T-helper 17 cell (primary cell): ENCODE measurements around the gene FAM209B. TPM values are rescaled to one million over a fixed set of nuclear protein-coding genes. Genes with fewer than 3 reads are reported as not detected.
"Not testable (repeated sequence)": the region's sequence is repeated elsewhere in the genome, so short reads cannot be mapped to it uniquely, and the experiment has no call there.

Source experiments
- ATAC-seq: fragments of 150-1000 bp; cut with Tn5 transposase; 2 replicates; pipeline ENCODE4 v1.10.0; 2021; ENCODE audit warnings: mild to moderate bottlenecking, moderate library complexity
- DNase-seq, 3 donors: peaks; one replicate each; pipeline versions ENCODE4 v3.0.0 to v3.0.0-alpha.2; 2020 to 2021
- H3K9me3 ChIP-seq: one replicate; pipeline ENCODE4 v1.7.0; 2013; ENCODE audit warnings: low read length, mild to moderate bottlenecking; ENCODE audit not compliant: control insufficient read depth, poor library complexity, severe bottlenecking
- H3K27ac Mint-ChIP-seq: one replicate; pipeline ENCODE4 v1.8.0; 2022; ENCODE audit warnings: mild to moderate bottlenecking, moderate library complexity, mixed read lengths
- H3K27me3 Mint-ChIP-seq: one replicate; pipeline ENCODE4 v1.8.0; 2022; ENCODE audit warnings: mixed read lengths
- H3K36me3 Mint-ChIP-seq: one replicate; pipeline ENCODE4 v1.8.0; 2022; ENCODE audit warnings: low read depth, mixed read lengths
- H3K4me1 Mint-ChIP-seq: one replicate; pipeline ENCODE4 v1.8.0; 2022; ENCODE audit warnings: mild to moderate bottlenecking, mixed read lengths
- H3K4me3 Mint-ChIP-seq: one replicate; pipeline ENCODE4 v1.8.0; 2022; ENCODE audit warnings: mild to moderate bottlenecking, moderate library complexity, mixed read lengths
- total RNA-seq, 4 donors: library from RNA in 2 of 4; stranded (reverse) in 2 of 4; gene quantifications; one replicate each; pipeline ENCODE4 v1.2.3 and lab custom pipeline; 2022 to 2026

The FAM209B gene
- total RNA-seq, 2 donors from 2014 or later: 1.5 to 3.2 TPM

DNA sequence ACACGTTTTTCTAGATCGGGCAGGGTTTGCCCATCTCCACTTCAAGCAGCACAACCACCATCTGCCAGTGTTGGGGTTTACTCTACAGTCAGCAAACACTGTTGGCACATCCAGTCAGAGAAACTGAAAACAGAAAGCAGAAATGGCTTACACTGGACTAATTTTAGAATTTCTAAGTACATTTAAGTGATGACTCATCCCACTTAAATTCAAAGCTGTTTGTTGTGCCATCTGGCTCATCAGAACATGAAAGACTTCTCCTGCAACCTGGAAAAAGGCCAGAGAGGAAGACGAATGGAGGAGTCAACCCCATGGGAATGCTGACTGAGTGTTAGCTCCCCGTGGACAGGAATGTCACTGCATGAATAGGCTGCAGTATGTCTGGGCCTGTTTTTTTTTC, 21.8 kb downstream of the FAM209B start:
- Mint-ChIP-seq H3K27ac (no peak overlapping the region), H3K4me1 (peaks cover 5% of the 10 kb centered on the region), H3K27me3 (peaks cover 9% of the 10 kb centered on the region), H3K36me3 (no peaks in the 10 kb centered on the region), H3K4me3 (no peak overlapping the region)
- H3K9me3 ChIP-seq: no peaks in the 10 kb centered on the region
- ATAC-seq (no peak), DNase-seq (no peak)

DNA sequence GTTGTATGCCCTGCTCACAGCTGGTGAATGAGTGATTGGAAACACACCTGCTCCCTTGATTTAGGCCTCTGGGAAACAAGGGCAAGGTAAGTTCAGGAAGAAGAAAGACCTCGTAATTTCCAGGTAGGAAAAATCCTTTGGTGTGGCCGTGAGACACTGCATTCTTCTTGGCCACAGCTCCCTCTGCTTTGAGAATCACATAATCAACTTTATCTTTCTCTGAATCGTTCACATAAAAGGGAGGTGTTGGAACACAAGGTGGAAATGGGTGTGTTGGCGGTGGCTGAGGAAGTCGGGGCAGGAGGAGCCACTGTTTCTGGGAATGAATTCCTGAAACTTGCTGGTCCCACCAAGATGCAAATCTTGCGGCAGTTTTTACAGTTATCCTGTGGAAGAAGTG, 25.9 kb downstream of the FAM209B start:
- H3K4me1 Mint-ChIP-seq: no peaks in the 10 kb centered on the region
- H3K27ac Mint-ChIP-seq: no peak overlapping the region
- H3K36me3 Mint-ChIP-seq: no peaks in the 10 kb centered on the region
- H3K4me3 Mint-ChIP-seq: no peak overlapping the region
- H3K9me3 ChIP-seq: no peaks in the 10 kb centered on the region
- H3K27me3 Mint-ChIP-seq: peaks cover 4% of the 10 kb centered on the region
- DNase-seq: no peak
- no peak for ATAC-seq

DNA sequence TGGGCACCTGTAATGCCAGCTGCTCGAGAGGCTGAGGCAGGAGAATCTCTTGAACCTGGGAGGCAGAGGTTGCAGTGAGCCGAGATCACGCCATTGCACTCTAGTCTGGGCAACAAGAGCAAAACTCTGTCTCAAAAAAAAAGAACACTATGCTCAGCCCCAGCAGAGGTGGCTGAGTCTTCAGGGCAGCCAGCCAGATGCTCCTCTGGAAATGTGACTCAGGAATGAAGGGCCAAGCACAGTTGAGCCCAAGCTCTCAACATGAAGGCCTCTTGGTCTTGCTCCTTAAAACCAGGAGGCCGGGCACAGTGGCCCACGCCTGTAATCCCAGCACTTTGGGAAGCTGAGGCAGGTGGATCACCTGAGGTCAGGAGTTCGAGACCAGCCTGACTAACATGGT, 31.5 kb downstream of the FAM209B start:
- H3K27me3 Mint-ChIP-seq, H3K4me3 Mint-ChIP-seq, H3K27ac Mint-ChIP-seq, H3K4me1 Mint-ChIP-seq, ATAC-seq, DNase-seq, H3K36me3 Mint-ChIP-seq, H3K9me3 ChIP-seq: not testable (repeated sequence)

DNA sequence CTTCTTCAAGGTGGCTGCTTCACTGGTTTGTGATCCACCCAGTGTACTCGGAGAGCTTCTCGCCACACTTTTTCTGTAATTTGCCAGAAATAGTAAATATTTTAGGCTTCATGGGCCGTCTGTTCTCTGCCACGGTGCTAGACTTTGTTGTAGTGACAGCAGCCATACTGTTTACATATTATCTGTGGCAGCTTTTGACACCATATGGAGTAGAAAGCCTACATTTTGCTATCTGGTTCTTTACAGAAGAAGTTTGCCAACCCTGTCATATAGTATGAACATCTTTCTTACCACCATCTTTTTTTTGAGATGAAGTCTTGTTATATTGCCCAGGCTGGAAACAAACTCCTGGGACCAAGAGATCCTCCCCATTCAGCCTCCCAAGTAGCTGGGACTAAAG, 32.5 kb downstream of the FAM209B start:
- Mint-ChIP-seq H3K4me3 (no peak overlapping the region), H3K27ac (no peak overlapping the region), H3K4me1 (no peaks in the 10 kb centered on the region), H3K36me3 (no peaks in the 10 kb centered on the region), H3K27me3 (peaks cover 12% of the 10 kb centered on the region)
- no peaks in the 10 kb centered on the region for H3K9me3 ChIP-seq
- DNase-seq: no peak
- ATAC-seq: no peak

DNA sequence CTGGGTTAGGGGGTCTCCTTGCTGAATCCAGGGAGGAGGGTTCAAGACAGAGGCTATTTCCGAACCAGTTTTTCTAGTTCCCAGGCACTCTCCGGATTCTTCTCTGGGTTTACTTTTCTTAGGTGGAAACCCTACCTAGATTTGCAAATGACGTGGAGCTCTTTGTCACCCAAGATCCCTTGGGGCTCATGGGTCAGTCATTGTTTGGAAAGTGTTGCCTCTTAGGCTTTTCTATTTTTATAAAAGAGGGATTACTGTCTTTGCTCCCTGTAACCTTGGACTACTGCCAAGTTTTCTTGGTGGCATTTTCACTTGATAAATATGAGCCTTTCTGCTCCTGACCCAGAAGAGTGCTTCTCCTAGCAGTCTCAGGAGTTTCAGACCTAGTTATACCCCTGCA, 33.6 kb downstream of the FAM209B start:
- H3K4me3 Mint-ChIP-seq: no peak overlapping the region
- H3K9me3 ChIP-seq: no peaks in the 10 kb centered on the region
- H3K4me1 Mint-ChIP-seq: no peaks in the 10 kb centered on the region
- no peaks in the 10 kb centered on the region for H3K36me3 Mint-ChIP-seq
- DNase-seq: no peak
- H3K27me3 Mint-ChIP-seq: peaks cover 14% of the 10 kb centered on the region
- ATAC-seq: no peak
- H3K27ac Mint-ChIP-seq: no peak overlapping the region

DNA sequence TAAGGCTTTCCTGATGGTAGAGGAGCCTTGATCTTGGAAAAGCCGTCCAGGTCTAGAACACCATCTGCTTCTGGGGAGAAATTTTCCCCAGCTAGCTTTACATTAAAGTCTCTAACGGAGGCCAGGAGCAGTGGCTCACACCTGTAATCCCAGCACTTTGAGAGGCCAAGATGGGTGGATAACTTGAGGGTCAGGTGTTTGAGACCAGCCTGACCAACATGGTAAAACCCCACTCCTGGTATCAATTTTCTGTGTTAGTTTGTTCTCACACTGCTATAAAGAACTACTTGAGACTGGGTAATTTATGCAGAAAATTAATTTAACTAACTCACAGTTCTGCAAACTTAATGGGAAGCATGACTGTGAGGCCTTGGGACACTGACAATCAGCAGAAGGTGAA, 37.8 kb downstream of the FAM209B start:
- Mint-ChIP-seq H3K36me3 (peaks cover 3% of the 10 kb centered on the region), H3K4me3 (no peak overlapping the region), H3K27ac (no peak overlapping the region), H3K4me1 (peaks cover 5% of the 10 kb centered on the region), H3K27me3 (peaks cover 40% of the 10 kb centered on the region)
- ATAC-seq: no peak
- no peak for DNase-seq
- H3K9me3 ChIP-seq: no peaks in the 10 kb centered on the region

DNA sequence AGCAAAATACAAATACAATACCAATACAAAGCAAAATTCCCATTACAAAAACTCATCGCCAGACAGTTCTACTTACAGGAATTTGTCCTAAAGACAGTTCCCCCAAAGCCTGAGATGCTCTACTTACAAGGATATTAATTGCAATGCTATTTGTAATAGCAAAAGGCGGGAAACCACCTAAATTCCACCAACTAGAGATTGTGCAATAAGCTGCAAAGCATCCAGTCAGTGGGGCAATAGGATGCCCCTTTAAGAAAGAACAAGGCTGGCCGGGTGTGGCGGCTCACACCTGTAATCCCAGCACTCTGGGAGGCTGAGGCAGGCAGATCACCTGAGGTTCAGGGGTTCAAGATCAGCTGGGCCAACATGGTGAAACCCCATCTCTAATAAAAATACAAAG, 39.1 kb downstream of the FAM209B start:
- H3K4me1 Mint-ChIP-seq: peaks cover 5% of the 10 kb centered on the region
- ATAC-seq: no peak
- no peak overlapping the region for H3K27ac Mint-ChIP-seq
- H3K9me3 ChIP-seq: no peaks in the 10 kb centered on the region
- H3K4me3 Mint-ChIP-seq: no peak overlapping the region
- DNase-seq: no peak
- H3K36me3 Mint-ChIP-seq: peaks cover 3% of the 10 kb centered on the region
- peaks cover 47% of the 10 kb centered on the region for H3K27me3 Mint-ChIP-seq

DNA sequence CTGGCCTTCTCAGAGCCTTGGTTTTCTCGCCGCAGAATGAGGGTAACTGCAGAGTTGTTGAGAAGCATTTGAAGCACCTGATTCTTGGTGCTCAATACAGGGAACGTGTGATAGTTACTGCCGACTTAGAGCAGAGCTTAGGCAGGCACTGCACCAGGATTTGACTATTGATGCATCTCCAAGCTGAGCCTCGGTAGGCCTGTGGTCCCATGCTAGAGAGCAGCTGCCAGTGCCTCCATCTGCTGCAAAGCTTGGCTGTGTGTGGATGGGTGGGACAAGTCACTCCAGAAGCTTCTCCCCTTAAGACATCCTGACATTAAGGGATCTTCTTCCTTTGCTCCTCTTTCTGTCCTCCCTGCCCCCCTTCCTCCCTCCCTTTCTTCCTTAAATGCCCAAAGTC, 40.9 kb downstream of the FAM209B start:
- Mint-ChIP-seq H3K27me3 (peaks cover 41% of the 10 kb centered on the region), H3K4me3 (no peak overlapping the region), H3K27ac (no peak overlapping the region), H3K36me3 (peaks cover 3% of the 10 kb centered on the region), H3K4me1 (peaks cover 5% of the 10 kb centered on the region)
- DNase-seq (no peak), ATAC-seq (no peak)
- H3K9me3 ChIP-seq: no peaks in the 10 kb centered on the region

DNA sequence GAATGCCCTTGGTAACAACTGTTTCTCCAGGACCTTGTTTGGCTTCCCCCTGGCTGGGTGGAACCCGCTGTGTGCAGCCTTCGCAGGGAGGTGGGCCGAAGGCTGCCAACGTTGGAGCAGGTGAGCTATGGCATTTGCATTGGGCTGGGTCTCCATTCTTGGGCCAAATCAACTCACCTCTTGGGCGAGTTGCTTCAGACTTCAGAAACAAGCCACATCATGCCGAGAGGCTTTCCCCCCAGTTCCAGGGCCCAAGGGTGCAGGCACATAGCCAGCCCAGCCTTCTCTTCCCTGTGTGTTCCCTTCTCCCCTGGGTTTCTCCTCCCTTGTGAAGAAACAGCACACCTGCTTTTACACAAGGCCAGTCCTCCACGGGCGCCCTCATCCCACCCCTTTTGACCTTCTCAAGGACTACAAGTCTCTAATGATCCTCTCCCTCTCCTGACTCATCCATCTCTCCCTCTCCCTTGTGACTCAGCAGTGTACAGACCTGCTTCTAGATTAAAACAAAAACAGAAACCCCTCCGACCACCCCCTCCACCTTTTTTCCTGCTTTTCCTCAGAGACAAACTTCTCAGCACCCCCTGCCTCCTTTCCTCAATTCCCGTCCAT, 41.6 kb downstream of the FAM209B start:
- Mint-ChIP-seq H3K4me1 (peaks cover 5% of the 10 kb centered on the region), H3K27ac (no peak overlapping the region), H3K27me3 (peaks cover 43% of the 10 kb centered on the region), H3K36me3 (peaks cover 3% of the 10 kb centered on the region), H3K4me3 (peak overlapping the region; percentile 59)
- no peak for ATAC-seq
- H3K9me3 ChIP-seq: no peaks in the 10 kb centered on the region
- no peak for DNase-seq

DNA sequence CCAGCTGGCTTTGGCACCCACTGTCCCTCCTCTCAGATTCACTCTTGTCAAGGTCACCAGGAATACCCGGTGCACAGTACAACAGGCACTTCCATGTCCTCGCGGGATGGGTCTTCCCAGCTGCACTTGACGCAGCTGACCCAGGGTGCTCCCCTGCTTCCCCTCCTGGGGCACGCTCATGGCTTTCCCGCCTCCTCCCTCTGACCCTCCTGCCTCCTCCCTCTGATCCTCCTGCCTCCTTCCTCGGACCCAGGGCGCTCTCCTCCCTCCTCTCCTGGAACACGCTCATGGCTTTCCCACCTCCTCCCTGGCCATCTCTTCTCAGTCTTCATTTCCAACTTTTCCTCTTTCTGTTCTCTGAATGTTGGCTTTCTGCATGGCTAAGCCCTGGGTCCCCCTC, 42.1 kb downstream of the FAM209B start:
- peak overlapping the region; percentile 59 for H3K4me3 Mint-ChIP-seq
- peaks cover 5% of the 10 kb centered on the region for H3K4me1 Mint-ChIP-seq
- peaks cover 3% of the 10 kb centered on the region for H3K36me3 Mint-ChIP-seq
- DNase-seq (no peak), ATAC-seq (no peak)
- H3K27me3 Mint-ChIP-seq: peaks cover 43% of the 10 kb centered on the region
- H3K9me3 ChIP-seq: no peaks in the 10 kb centered on the region
- H3K27ac Mint-ChIP-seq: no peak overlapping the region

DNA sequence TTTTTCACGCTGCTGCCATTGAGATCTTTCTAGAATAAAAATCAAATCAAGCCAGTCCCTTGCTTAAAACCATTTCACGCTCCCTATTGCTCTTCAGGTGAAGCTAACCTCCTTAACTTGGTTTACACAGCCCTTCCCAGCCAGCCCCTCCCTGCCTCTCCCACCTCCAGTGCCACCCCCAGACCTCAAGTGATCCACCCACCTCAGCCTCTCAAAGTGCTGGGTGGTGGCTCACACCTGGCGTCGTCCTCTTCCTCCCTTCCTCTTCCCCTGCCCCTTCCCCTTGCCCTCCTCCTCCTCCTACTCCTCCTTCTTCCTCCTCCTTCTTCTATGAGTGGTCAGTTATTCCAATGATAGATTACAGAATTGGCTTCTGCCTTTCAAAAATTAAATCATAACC, 42.9 kb downstream of the FAM209B start:
- H3K27ac Mint-ChIP-seq: no peak overlapping the region
- H3K36me3 Mint-ChIP-seq: peaks cover 3% of the 10 kb centered on the region
- peaks cover 5% of the 10 kb centered on the region for H3K4me1 Mint-ChIP-seq
- no peaks in the 10 kb centered on the region for H3K9me3 ChIP-seq
- peaks cover 46% of the 10 kb centered on the region for H3K27me3 Mint-ChIP-seq
- DNase-seq (no peak), ATAC-seq (no peak)
- no peak overlapping the region for H3K4me3 Mint-ChIP-seq

DNA sequence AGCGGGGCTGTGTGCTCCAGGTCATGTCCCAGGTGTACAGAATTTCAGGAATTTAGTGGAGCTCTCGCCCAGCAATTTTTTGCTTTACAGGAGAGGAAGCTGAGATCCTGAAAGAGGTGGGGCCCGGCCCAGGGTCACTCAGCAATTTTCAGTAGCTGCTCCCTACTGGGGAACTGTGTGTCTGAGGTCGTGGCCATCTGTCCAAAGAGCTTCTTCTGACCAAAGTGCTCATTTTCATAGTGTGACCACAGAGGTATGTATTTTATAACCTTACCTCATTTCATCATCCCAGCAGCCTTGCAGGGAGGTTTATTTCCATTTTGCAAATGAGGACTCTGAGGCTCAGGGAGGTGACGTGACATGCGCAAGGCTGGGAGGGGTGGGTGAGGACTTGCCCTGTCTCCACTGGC, 46.3 kb downstream of the FAM209B start:
- Mint-ChIP-seq H3K4me1 (peaks cover 5% of the 10 kb centered on the region), H3K4me3 (no peak overlapping the region), H3K27ac (no peak overlapping the region), H3K36me3 (peaks cover 3% of the 10 kb centered on the region), H3K27me3 (peaks cover 38% of the 10 kb centered on the region)
- ATAC-seq: no peak
- H3K9me3 ChIP-seq: no peaks in the 10 kb centered on the region
- DNase-seq: no peak

DNA sequence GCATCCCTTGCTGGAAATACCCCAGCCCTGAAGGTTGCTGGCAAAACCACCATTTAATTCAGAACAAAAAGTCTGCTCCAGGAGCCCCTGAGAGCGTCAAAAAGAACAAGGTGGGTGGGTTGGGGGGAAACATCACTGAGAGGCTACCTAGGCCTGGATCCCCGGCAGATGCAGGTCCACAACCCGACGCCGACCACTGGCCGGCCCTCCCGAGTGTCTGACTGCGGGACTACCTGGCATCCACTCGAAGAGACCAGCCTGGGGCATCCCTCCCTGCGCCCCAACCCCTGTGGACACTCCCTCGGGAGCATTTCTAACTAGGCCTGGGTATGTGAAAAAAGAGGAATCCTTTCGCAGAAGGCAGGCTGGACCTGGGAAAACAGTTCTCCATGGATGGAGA, 47.2 kb downstream of the FAM209B start:
- Mint-ChIP-seq H3K27me3 (peaks cover 37% of the 10 kb centered on the region), H3K27ac (no peak overlapping the region), H3K36me3 (no peaks in the 10 kb centered on the region), H3K4me3 (no peak overlapping the region), H3K4me1 (peaks cover 2% of the 10 kb centered on the region)
- no peak for DNase-seq
- ATAC-seq: no peak
- H3K9me3 ChIP-seq: no peaks in the 10 kb centered on the region

DNA sequence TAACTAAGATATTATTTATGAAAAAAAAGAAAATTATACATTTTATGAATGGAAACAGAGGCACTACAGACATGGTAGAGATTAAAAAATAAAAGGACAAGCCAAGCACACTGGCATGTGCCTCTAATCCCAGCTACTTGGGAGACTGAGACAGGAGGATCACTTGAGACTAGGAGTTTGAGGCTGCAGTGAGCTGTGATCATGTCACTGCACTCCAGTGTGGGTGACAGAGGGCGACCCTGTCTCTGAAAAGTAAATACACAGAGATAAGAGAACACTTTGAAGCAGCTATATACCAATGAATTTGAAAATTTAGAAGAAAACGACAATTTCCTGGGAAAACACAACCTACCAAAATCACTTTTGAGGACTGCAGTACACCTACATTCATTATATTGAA, 48.7 kb downstream of the FAM209B start:
- Mint-ChIP-seq H3K4me3 (no peak overlapping the region), H3K27me3 (peaks cover 24% of the 10 kb centered on the region), H3K36me3 (no peaks in the 10 kb centered on the region), H3K4me1 (no peaks in the 10 kb centered on the region), H3K27ac (no peak overlapping the region)
- DNase-seq (no peak), ATAC-seq (no peak)
- no peaks in the 10 kb centered on the region for H3K9me3 ChIP-seq
